ENCODE data around the gene CARD10.

Gene CARD10

GRCh38 chr22:37448516-37449127, 70.6 kb downstream of the CARD10 start:
- no peak overlapping the region for H3K4me3 ChIP-seq (ENCODE audit: control insufficient read depth, low read depth, low read length)
- no peak for DNase-seq (ENCODE audit: low read depth)
- no peak for TF ChIP-seq CTCF (conservative IDR thresholded peaks at IDR 0.05; ENCODE audit: control insufficient read depth, insufficient read depth, low read depth, low read length)

- no peak for DNase-seq (ENCODE audit: low read depth)
- TF ChIP-seq CTCF (conservative IDR thresholded peaks at IDR 0.05; ENCODE audit: control insufficient read depth, insufficient read depth, low read depth, low read length): no peak
These were observed 73.7 kb downstream of the CARD10 start for GRCh38 chr22:37445501-37445900.

GRCh38 chr22:37443977-37444376, 75.2 kb downstream of the CARD10 start:
- no peak overlapping the region for H3K4me3 ChIP-seq (ENCODE audit: control insufficient read depth, low read depth, low read length)
- no peak for TF ChIP-seq CTCF (conservative IDR thresholded peaks at IDR 0.05; ENCODE audit: control insufficient read depth, insufficient read depth, low read depth, low read length)
- no peak for DNase-seq (ENCODE audit: low read depth)

More at GRCh38 chr22:37445501-37445900, 73.7 kb downstream of the CARD10 start:
- H3K4me3 ChIP-seq (ENCODE audit: control insufficient read depth, low read depth, low read length): no peak overlapping the region

- no peak for TF ChIP-seq CTCF (conservative IDR thresholded peaks at IDR 0.05; ENCODE audit: control insufficient read depth, insufficient read depth, low read depth, low read length)
- no peak for DNase-seq (ENCODE audit: low read depth)
- H3K4me3 ChIP-seq (ENCODE audit: control insufficient read depth, low read depth, low read length): no peak overlapping the region
These were observed 76.1 kb downstream of the CARD10 start for GRCh38 chr22:37443086-37443485.

- no peak for TF ChIP-seq CTCF (conservative IDR thresholded peaks at IDR 0.05; ENCODE audit: control insufficient read depth, insufficient read depth, low read depth, low read length)
- DNase-seq (ENCODE audit: low read depth): peak; percentile 61
- H3K4me3 ChIP-seq (ENCODE audit: control insufficient read depth, low read depth, low read length): no peak overlapping the region
These were observed 76.7 kb downstream of the CARD10 start for GRCh38 chr22:37442537-37442936.

- TF ChIP-seq CTCF (conservative IDR thresholded peaks at IDR 0.05; ENCODE audit: control insufficient read depth, insufficient read depth, low read depth, low read length): no peak
- no peak overlapping the region for H3K4me3 ChIP-seq (ENCODE audit: control insufficient read depth, low read depth, low read length)
- no peak for DNase-seq (ENCODE audit: low read depth)
These were observed 77.1 kb downstream of the CARD10 start for GRCh38 chr22:37442135-37442534.

GRCh38 chr22:37440875-37441274, 78.3 kb downstream of the CARD10 start:
- no peak overlapping the region for H3K4me3 ChIP-seq (ENCODE audit: control insufficient read depth, low read depth, low read length)
- DNase-seq (ENCODE audit: low read depth): no peak
- no peak for TF ChIP-seq CTCF (conservative IDR thresholded peaks at IDR 0.05; ENCODE audit: control insufficient read depth, insufficient read depth, low read depth, low read length)
